GM19452 (cell line): Measurements from ENCODE around the gene HLA-DOB.
A peak's percentile ranks its signal among the peaks of the same experiment; 100 is the strongest.

Experiments used
- ATAC-seq: cut with Tn5 transposase; IDR thresholded peaks from one replicate; pipeline ENCODE4 v1.9.1; 2021; ENCODE audit not compliant: unreplicated experiment

Gene HLA-DOB

DNA sequence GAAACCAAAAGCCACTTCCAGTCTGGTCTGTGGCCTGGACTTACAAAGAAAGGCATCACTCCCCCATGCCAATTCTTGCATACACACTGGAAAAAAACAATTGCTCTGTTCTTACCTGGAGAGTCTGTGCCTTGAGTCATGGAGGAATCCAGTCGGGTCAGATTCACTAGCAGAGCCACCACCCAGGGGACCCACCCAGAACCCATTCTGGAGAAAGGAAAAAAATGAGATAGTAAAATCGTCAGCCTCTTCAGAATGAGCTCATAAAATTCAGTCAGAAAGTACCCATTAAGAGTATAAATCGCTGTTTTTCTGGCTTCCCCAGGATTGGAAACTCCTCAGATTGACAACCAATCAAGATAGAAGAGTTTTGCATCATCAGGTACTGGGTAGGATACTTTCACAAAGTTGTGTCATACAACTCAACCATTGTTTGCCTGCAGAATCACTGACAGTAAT lies at the start of gene HLA-DOB:
Gene HLA-DOB (minus strand): TSS at position 257 of the 459 bp plus-strand sequence. CDS start 51 bp downstream, at position 206.
- ATAC-seq, result no peak

DNA sequence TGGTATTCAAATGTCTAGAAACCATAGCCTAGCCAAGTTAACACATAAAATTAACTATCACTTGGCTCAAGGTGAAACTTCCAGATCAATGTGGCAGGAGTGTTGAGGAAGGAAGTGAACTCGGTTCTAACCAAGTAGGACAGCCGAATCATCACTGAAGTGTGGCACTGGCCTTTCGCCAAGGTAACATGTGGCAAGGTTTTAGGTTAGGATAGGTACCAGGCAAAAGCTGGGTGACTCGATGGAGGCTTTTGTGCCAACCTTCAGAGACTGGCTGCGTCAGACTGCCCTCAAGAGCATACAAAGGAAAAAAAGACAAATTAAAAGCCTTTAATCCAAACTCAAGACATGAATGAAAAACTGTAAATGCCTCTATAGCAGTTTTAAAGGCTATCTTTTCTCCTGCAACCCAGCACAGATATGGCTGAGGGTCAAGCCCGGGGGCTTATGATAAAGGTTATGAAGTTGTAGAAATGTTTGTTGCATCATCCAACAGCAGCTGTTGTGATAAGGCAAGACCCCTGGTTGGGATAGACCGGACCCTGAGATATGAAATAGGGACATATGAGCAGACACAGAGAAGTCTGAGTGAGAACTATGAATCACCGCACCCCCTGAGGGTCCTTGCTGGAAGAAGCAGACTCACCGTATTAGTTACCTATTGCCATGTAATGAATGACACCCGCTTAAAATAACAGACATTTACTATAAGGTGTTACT lies 49.1 kb upstream of the HLA-DOB start:
- ATAC-seq, result no peak

DNA sequence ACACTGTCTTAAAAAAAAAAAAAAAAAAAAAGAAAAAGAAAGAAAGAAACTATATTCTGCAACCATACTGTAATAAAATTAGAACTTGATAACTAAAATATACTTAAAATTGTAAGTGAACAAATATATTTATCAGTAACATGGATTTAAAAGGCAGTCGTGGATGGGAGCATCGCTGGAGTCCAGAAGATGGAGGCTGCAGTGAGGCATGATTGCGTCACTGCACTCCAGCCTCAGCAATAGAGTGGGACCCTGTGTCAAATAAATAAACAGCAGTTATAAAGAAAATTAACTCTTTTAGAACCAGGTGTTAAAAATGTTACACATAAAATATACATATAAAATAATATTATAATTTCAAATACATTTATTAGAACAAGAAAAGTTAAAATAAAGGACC lies 45.9 kb upstream of the HLA-DOB start:
- ATAC-seq, result no peak

GRCh38 chr6:32860674-32861073 lies 43.9 kb upstream of the HLA-DOB start:
- ATAC-seq, result no peak

GRCh38 chr6:32858194-32858593 lies 41.4 kb upstream of the HLA-DOB start:
- no peak for ATAC-seq

DNA sequence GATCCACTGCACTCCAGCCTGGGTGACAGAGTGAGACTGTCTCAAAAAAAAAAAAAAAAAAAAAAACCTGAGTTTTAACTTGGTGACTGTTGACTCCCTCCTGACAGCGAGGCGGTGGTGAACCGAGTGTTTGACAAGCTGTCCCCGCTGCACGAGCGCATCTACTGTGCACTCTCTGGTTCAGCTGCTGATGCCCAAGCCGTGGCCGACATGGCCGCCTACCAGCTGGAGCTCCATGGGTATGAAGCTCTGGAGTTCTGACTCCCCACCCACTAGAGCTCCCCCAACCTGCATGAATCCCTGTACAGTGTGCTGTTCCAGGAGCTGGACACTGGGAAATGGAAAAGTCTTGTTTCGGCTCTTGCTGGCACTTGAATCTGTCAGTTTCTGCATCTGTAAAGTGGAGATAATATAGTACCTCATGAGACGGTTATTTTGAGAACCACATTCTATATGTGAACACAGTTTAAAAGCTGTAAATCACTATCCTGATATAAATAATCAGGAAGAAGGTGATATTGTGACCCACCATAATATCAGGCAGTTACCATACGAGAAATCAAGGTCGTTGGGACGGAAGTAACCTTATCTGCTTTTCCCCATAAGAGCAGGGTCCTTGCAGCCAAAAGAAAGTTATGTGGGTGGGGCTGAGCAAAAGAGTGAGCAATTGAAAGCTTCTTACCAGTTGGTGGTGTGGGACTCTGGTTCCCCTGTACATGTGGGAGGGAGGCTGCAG lies 40.5 kb upstream of the HLA-DOB start:
- ATAC-seq, result no peak

GRCh38 chr6:32855467-32856174 lies 38.8 kb upstream of the HLA-DOB start:
- ATAC-seq, result no peak

- ATAC-seq, result peak; percentile 9
Observed at GRCh38 chr6:32854376-32855178, 37.8 kb upstream of the HLA-DOB start.

DNA sequence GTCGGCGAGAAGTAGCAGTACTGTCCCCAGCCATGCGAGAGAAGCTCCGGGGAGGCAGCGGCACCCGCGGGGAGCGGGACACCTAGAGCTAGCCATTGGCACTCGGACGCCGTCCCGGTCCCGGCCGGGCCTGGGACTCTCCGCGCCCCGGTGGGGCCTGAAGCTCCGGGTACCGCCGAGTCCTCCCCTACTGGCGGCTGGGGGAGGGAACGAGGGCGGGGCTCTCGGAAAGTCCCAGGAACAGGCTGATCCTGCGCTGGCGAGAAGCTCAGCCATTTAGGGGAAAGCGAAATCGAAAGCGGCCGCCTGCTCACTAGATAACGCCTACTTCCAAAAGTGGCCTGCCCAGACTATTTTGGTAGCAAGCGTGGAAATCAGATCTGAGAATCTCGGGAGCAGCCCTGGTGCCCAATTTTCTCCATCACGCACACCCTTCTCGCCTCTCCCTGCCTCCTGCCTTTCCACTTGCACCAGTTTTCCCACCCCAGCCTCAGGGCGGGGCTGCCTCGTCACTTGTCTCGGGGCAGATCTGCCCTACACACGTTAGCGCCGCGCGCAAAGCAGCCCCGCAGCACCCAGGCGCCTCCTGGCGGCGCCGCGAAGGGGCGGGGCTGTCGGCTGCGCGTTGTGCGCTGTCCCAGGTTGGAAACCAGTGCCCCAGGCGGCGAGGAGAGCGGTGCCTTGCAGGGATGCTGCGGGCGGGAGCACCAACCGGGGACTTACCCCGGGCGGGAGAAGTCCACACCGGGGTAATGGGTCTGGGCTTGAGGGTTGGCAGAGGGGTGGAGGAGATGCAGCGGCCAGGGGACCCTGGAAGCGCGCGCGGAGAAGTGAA lies 37.0 kb upstream of the HLA-DOB start, which contains the start of the genes PSMB9 and TAP1:
Gene PSMB9 (plus strand): TSS at position 652 of the 835 bp plus-strand sequence. CDS start 38 bp downstream, at position 690.
Gene TAP1 (minus strand): TSS at position 164 of the 835 bp plus-strand sequence. CDS start 68 bp downstream, at position 96.
- peak; percentile 84 for ATAC-seq

- ATAC-seq, result peak; percentile 17
Observed at GRCh38 chr6:32852844-32853540, 36.2 kb upstream of the HLA-DOB start.

DNA sequence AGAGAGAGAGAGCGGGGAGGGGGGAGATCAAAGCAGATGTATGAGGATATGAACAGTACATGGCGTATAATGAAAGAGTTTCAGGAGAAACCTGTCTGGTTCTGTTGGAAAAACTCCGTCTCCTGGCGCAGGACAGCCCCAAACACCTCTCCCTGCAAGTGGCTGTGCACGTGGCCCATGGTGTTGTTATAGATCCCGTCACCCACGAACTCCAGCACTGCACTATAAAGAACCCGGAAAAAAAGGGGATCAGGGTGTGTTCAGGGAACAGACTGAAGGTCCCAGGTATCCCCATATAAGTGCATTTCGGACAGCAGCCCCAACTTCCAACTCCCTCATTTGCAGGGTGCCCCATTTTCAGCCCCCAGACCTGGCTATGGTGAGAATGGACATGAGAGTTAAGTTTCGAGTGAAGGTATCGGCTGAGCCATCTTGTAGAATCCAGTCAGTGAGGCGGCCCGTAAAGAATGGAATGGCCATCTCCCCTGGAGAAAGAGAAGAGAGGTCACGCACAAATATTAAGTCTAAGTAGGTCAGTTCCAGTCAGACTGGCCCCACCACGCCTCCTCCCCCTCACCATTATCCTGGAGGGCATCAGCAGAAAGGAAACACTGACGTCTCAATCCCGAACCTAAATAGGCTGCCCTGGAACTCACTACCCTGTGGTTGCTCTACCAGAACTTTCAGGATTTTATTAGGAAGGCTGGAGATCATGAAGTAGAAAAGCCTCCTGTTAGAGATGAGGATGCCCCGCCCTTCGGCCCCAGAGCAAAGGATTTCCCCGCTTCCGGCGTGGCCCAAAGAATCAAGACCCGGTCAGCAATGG lies 35.4 kb upstream of the HLA-DOB start:
- ATAC-seq, result no peak

GRCh38 chr6:32851025-32851424 lies 34.2 kb upstream of the HLA-DOB start:
- ATAC-seq, result no peak

DNA sequence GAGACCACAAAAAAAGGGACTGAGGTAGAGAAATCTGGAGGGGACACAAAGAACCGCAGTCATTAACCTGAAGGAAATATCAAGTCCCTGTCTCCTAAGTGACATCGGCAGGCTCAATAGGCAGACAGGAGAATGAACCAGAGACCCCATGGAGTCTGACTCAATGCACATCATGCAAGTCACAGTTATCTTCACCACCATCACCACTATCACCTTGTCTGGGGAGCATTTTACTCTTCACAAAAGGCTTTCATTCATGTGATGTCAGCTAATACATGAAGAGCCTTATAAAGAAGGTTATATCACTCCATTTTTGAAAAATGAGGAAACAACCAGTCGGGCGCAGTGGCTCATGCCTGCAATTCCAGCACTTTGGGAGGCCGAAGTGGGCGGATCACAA lies 32.3 kb upstream of the HLA-DOB start:
- no peak for ATAC-seq

- ATAC-seq, result no peak
Observed at GRCh38 chr6:32847795-32848194, 31.0 kb upstream of the HLA-DOB start.

DNA sequence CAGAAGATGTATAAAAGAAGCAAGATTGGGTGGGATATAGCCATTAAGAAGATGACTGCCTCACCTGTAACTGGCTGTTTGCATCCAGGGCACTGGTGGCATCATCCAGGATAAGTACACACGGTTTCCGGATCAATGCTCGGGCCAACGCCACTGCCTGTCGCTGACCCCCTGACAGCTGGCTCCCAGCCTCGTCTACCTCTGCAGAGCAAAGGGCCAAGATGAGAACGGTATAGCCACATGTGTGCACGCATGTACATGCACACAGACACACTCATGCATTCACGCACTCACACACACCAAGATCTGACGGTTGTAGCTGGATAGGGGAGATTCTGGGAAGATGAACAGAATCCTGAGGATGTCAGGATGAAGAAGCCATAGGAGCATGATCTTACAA lies 30.2 kb upstream of the HLA-DOB start:
- ATAC-seq, result no peak

GRCh38 chr6:32845384-32845884 lies 28.6 kb upstream of the HLA-DOB start:
- ATAC-seq, result no peak

GRCh38 chr6:32844839-32845383 lies 28.1 kb upstream of the HLA-DOB start:
- ATAC-seq, result no peak
